ENCODE measurements around the gene ATP1B3. TPM values are rescaled to one million over a fixed set of nuclear protein-coding genes. Genes with fewer than 3 reads are reported as not detected.

The ATP1B3 gene
- total and polyA plus RNA-seq, 9 of the 15 experiments (the other 6 are each of a cell fraction or from before 2014, with no cell fraction given): 48.3 to 202 (median 123) TPM

DNA sequence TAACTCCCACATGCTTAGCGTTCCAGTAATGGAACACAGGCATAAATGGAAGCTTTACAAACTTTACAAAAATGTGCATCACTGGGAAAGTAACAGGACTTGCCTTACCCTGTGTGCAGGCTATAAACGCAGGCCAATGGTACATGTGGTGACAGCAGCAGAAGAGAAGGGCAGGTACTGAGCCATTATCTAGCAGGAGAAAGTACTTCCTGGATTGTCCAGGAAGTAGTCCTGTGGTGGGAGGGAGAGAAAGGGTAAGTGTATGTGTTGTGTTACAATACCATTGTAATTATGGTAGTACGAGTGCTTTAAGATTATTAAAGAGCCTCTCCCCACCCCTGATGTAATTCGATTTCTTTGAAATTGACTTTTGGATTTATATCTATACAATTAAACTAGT, 5.3 kb downstream of the ATP1B3 start (continued):
- TF ChIP-seq BACH1 (tag; IDR thresholded peaks at IDR 0.05): 0 out of 2 replicates have a peak, but pooled peaks have one; percentile 32
- TF ChIP-seq, protein P1, sequence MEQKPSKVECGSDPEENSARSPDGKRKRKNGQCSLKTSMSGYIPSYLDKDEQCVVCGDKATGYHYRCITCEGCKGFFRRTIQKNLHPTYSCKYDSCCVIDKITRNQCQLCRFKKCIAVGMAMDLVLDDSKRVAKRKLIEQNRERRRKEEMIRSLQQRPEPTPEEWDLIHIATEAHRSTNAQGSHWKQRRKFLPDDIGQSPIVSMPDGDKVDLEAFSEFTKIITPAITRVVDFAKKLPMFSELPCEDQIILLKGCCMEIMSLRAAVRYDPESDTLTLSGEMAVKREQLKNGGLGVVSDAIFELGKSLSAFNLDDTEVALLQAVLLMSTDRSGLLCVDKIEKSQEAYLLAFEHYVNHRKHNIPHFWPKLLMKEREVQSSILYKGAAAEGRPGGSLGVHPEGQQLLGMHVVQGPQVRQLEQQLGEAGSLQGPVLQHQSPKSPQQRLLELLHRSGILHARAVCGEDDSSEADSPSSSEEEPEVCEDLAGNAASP (IDR thresholded peaks at IDR 0.05): no peak
- TF ChIP-seq MTA1 (IDR thresholded peaks at IDR 0.05; ENCODE audit: borderline replicate concordance): no peak
- no peak for TF ChIP-seq BHLHE40 (IDR thresholded peaks at IDR 0.05; ENCODE audit: low read length)
- TF ChIP-seq ZNF766 (CRISPR knock-in tag; conservative IDR thresholded peaks at IDR 0.05): no peak
- TF ChIP-seq NR2C2 (CRISPR knock-in tag; IDR thresholded peaks at IDR 0.05): no peak
- peak; percentile 97 for TF ChIP-seq NR2C2 (tag; IDR thresholded peaks at IDR 0.05)
- no peak for TF ChIP-seq GABPB2 (CRISPR knock-in tag; conservative IDR thresholded peaks at IDR 0.05)
- TF ChIP-seq, protein P2, sequence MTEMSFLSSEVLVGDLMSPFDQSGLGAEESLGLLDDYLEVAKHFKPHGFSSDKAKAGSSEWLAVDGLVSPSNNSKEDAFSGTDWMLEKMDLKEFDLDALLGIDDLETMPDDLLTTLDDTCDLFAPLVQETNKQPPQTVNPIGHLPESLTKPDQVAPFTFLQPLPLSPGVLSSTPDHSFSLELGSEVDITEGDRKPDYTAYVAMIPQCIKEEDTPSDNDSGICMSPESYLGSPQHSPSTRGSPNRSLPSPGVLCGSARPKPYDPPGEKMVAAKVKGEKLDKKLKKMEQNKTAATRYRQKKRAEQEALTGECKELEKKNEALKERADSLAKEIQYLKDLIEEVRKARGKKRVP (CRISPR knock-in tag; IDR thresholded peaks at IDR 0.05): no peak
- TF ChIP-seq TCF7L2 (IDR thresholded peaks at IDR 0.05; ENCODE audit: low read depth, low read length): no peak
- TF ChIP-seq ZNF699 (CRISPR knock-in tag; IDR thresholded peaks at IDR 0.05; ENCODE audit: insufficient replicate concordance): no peak
- TF ChIP-seq, protein P3, sequence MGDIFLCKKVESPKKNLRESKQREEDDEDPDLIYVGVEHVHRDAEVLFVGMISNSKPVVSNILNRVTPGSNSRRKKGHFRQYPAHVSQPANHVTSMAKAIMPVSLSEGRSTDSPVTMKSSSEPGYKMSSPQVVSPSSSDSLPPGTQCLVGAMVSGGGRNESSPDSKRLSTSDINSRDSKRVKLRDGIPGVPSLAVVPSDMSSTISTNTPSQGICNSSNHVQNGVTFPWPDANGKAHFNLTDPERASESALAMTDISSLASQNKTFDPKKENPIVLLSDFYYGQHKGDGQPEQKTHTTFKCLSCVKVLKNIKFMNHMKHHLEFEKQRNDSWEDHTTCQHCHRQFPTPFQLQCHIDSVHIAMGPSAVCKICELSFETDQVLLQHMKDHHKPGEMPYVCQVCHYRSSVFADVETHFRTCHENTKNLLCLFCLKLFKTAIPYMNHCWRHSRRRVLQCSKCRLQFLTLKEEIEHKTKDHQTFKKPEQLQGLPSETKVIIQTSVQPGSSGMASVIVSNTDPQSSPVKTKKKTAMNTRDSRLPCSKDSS (IDR thresholded peaks at IDR 0.05; ENCODE audit: low read depth, partially characterized antibody): no peak
- TF ChIP-seq TAF7 (tag; IDR thresholded peaks at IDR 0.05): no peak
- TF ChIP-seq SIN3A (IDR thresholded peaks at IDR 0.05; ENCODE audit: borderline replicate concordance in 2 of 2, control insufficient read depth in 1 of 2, low read depth in 2 of 2, low read length in 2 of 2): no peak
- peak; percentile 88 for TF ChIP-seq GABPA (tag; conservative IDR thresholded peaks at IDR 0.05; ENCODE audit: low read depth)
- TF ChIP-seq MECOM (CRISPR knock-in tag; IDR thresholded peaks at IDR 0.05): no peak
- no peak for TF ChIP-seq ZNF507 (tag; conservative IDR thresholded peaks at IDR 0.05)
- no peak for TF ChIP-seq ZNF12 (CRISPR knock-in tag; IDR thresholded peaks at IDR 0.05)
